ENCODE data around the gene BTBD18. TPM values are rescaled to one million over a fixed set of nuclear protein-coding genes. Genes with fewer than 3 reads are reported as not detected.

Gene BTBD18
- total RNA-seq (ENCODE audit: low replicate concordance), result not detected in 2 replicates

GRCh38 chr11:57751676-57752253 lies at the start of gene BTBD18:
BTBD18 (minus strand) TSS chr11:57751819; CDS start chr11:57751188, 631 bp downstream.

GRCh38 chr11:57761301-57762234 lies 9.9 kb upstream of the BTBD18 start, which contains the start of gene CTNND1:
CTNND1 (plus strand) TSS chr11:57761802; CDS start chr11:57791479, 29,677 bp downstream.

GRCh38 chr11:57741132-57742086 lies 10.2 kb downstream of the BTBD18 start, which contains the start of gene SELENOH:
SELENOH (plus strand) TSS chr11:57741491; CDS start chr11:57741596, 105 bp downstream.

GRCh38 chr11:57712256-57713150 lies 39.1 kb downstream of the BTBD18 start, which contains the start of gene TMX2:
TMX2 (plus strand) TSS chr11:57712593; CDS start chr11:57712619, 26 bp downstream.

GRCh38 chr11:57711414-57712255 lies 40.0 kb downstream of the BTBD18 start, which contains the start of gene MED19:
MED19 (minus strand) TSS chr11:57712215; CDS start chr11:57712179, 36 bp downstream.

Other genes starting within 250 kb of the BTBD18 start
- gene SLC43A1, start 236.1 kb downstream of the BTBD18 start, total RNA-seq (ENCODE audit: low replicate concordance), result 8.5 and 39.0 TPM in 2 replicates
- gene TIMM10, start 221.1 kb downstream of the BTBD18 start, total RNA-seq (ENCODE audit: low replicate concordance), result 50.1 and 70.0 TPM in 2 replicates
- not detected in 2 replicates for gene SMTNL1, start 214.2 kb downstream of the BTBD18 start, total RNA-seq (ENCODE audit: low replicate concordance)
- gene UBE2L6, start 184.1 kb downstream of the BTBD18 start, total RNA-seq (ENCODE audit: low replicate concordance), result 37.1 and 111 TPM in 2 replicates
- gene SERPING1, start 154.1 kb downstream of the BTBD18 start, total RNA-seq (ENCODE audit: low replicate concordance), result 1.4 and 8.2 TPM in 2 replicates
- 0.60 and 2.8 TPM in 2 replicates for gene YPEL4, start 101.9 kb downstream of the BTBD18 start, total RNA-seq (ENCODE audit: low replicate concordance)
- gene CLP1, start 94.1 kb downstream of the BTBD18 start, total RNA-seq (ENCODE audit: low replicate concordance), result 15.3 and 15.6 TPM in 2 replicates
- 23.9 and 24.3 TPM in 2 replicates for gene ZDHHC5, start 83.7 kb downstream of the BTBD18 start, total RNA-seq (ENCODE audit: low replicate concordance)
- gene MED19, start 39.6 kb downstream of the BTBD18 start, total RNA-seq (ENCODE audit: low replicate concordance), result 7.1 and 13.8 TPM in 2 replicates
- gene TMX2, start 39.2 kb downstream of the BTBD18 start, total RNA-seq (ENCODE audit: low replicate concordance), result 50.0 and 59.8 TPM in 2 replicates
- gene SELENOH, start 10.3 kb downstream of the BTBD18 start, total RNA-seq (ENCODE audit: low replicate concordance), result 34.6 and 86.4 TPM in 2 replicates
- gene CTNND1, start 10.0 kb upstream of the BTBD18 start, total RNA-seq (ENCODE audit: low replicate concordance), result 93.8 and 107 TPM in 2 replicates